ENCODE measurements around the gene UBR1. TPM values are rescaled to one million over a fixed set of nuclear protein-coding genes. Genes with fewer than 3 reads are reported as not detected.

UBR1 gene
- total RNA-seq, 1 experiment from 2014 or later, result 18.6 TPM

DNA sequence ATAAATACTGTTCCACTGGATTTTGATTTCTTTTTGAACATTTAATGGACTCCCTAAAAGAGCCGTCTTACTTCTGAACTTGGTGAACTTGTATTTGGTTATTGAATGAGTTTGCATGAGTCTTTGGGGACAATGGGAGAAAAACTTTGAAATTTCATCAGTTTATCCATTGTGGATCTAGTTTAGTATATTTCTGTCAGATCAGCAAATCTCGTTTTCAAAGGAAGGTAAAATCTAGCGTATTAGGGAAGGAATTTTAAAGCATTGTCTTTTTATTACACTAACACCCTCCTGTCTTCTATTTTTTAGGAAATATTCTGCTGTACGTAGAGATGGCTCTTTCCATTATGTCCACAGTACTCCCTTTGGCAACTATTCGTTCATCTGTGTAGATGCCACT is 40.3 kb upstream of the UBR1 start:
- DNase-seq, result no peak
- TF ChIP-seq, protein P1, sequence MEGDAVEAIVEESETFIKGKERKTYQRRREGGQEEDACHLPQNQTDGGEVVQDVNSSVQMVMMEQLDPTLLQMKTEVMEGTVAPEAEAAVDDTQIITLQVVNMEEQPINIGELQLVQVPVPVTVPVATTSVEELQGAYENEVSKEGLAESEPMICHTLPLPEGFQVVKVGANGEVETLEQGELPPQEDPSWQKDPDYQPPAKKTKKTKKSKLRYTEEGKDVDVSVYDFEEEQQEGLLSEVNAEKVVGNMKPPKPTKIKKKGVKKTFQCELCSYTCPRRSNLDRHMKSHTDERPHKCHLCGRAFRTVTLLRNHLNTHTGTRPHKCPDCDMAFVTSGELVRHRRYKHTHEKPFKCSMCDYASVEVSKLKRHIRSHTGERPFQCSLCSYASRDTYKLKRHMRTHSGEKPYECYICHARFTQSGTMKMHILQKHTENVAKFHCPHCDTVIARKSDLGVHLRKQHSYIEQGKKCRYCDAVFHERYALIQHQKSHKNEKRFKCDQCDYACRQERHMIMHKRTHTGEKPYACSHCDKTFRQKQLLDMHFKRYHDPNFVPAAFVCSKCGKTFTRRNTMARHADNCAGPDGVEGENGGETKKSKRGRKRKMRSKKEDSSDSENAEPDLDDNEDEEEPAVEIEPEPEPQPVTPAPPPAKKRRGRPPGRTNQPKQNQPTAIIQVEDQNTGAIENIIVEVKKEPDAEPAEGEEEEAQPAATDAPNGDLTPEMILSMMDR (IDR thresholded peaks at IDR 0.05; ENCODE audit: unreplicated experiment), result no peak
- Mint-ChIP-seq H3K4me3 (ENCODE audit: low read depth, unreplicated experiment) (no peak overlapping the region), H3K9me3 (ENCODE audit: low read depth, unreplicated experiment) (no peaks in the 10 kb centered on the region), H3K27ac (ENCODE audit: unreplicated experiment) (no peak overlapping the region), H3K36me3 (ENCODE audit: insufficient read depth, unreplicated experiment) (peaks cover 10% of the 10 kb centered on the region), H3K27me3 (ENCODE audit: unreplicated experiment) (no peaks in the 10 kb centered on the region), H3K4me1 (ENCODE audit: low read depth, unreplicated experiment) (no peaks in the 10 kb centered on the region)
- intact Hi-C loops (cut with micrococcal nuclease; ENCODE audit: unreplicated experiment), result no loop called here
- no TSS peak for BruUV-seq (replicated peaks)
- CTCF ChIA-PET, result no interaction called here

DNA sequence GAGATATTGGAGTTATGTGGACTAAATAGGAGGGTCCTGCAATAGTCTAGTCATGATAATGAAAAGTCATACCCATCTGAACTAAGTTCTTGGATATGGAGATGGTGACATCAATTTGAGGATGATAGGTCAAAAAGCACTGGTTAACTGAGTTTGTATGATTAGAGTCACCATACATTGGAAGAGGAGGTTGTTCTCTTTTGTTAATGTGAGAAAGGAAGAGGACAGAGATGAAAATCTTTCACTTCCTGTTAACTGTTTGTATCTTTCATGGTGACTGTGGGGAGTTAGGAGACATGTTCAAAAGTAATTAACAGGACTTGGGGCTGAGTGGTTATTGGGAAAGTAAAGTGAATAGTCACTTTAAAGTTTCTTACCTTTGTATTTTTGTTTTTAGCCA is 38.7 kb upstream of the UBR1 start:
- H3K27ac Mint-ChIP-seq (ENCODE audit: unreplicated experiment), result no peak overlapping the region
- no TSS peak for BruUV-seq (replicated peaks)
- DNase-seq, result no peak
- no peaks in the 10 kb centered on the region for H3K9me3 Mint-ChIP-seq (ENCODE audit: low read depth, unreplicated experiment)
- no peak overlapping the region for H3K4me3 Mint-ChIP-seq (ENCODE audit: low read depth, unreplicated experiment)
- H3K36me3 Mint-ChIP-seq (ENCODE audit: insufficient read depth, unreplicated experiment), result peaks cover 11% of the 10 kb centered on the region
- no peaks in the 10 kb centered on the region for H3K4me1 Mint-ChIP-seq (ENCODE audit: low read depth, unreplicated experiment)
- CTCF ChIA-PET, result no interaction called here
- intact Hi-C loops (cut with micrococcal nuclease; ENCODE audit: unreplicated experiment), result no loop called here
- no peaks in the 10 kb centered on the region for H3K27me3 Mint-ChIP-seq (ENCODE audit: unreplicated experiment)
- TF ChIP-seq, protein P1 (IDR thresholded peaks at IDR 0.05; ENCODE audit: unreplicated experiment), result no peak

- Mint-ChIP-seq H3K36me3 (ENCODE audit: insufficient read depth, unreplicated experiment) (peaks cover 6% of the 10 kb centered on the region), H3K4me1 (ENCODE audit: low read depth, unreplicated experiment) (no peaks in the 10 kb centered on the region), H3K4me3 (ENCODE audit: low read depth, unreplicated experiment) (no peak overlapping the region), H3K9me3 (ENCODE audit: low read depth, unreplicated experiment) (no peaks in the 10 kb centered on the region), H3K27ac (ENCODE audit: unreplicated experiment) (no peak overlapping the region), H3K27me3 (ENCODE audit: unreplicated experiment) (no peaks in the 10 kb centered on the region)
- intact Hi-C loops (cut with micrococcal nuclease; ENCODE audit: unreplicated experiment), result no loop called here
- TF ChIP-seq, protein P1 (IDR thresholded peaks at IDR 0.05; ENCODE audit: unreplicated experiment), result no peak
- no peak for DNase-seq
- BruUV-seq (replicated peaks), result no TSS peak
- CTCF ChIA-PET, result no interaction called here
Observed at GRCh38 chr15:43143203-43143941, 37.5 kb upstream of the UBR1 start.

GRCh38 chr15:43135351-43135750 is 29.5 kb upstream of the UBR1 start:
- Mint-ChIP-seq H3K36me3 (ENCODE audit: insufficient read depth, unreplicated experiment) (peaks cover 20% of the 10 kb centered on the region), H3K27me3 (ENCODE audit: unreplicated experiment) (no peaks in the 10 kb centered on the region), H3K4me3 (ENCODE audit: low read depth, unreplicated experiment) (no peak overlapping the region), H3K27ac (ENCODE audit: unreplicated experiment) (no peak overlapping the region), H3K4me1 (ENCODE audit: low read depth, unreplicated experiment) (no peaks in the 10 kb centered on the region), H3K9me3 (ENCODE audit: low read depth, unreplicated experiment) (no peaks in the 10 kb centered on the region)
- DNase-seq, result no peak
- intact Hi-C loops (cut with micrococcal nuclease; ENCODE audit: unreplicated experiment), result loop anchor here (2.0 to 10.0 kb wide), 2 partner anchors 31 to 51 kb away; no protein-coding TSS in a partner anchor
- BruUV-seq (replicated peaks), result no TSS peak
- CTCF ChIA-PET, result no interaction called here
- TF ChIP-seq, protein P1 (IDR thresholded peaks at IDR 0.05; ENCODE audit: unreplicated experiment), result no peak
